T47D (cell line): ENCODE results near the gene ESR2.
"Not testable (repeated sequence)": the region's sequence is repeated elsewhere in the genome, so short reads cannot be mapped to it uniquely, and the experiment has no call there.

Experiments used
- DNase-seq, 2 experiments: peaks; one replicate each; pipeline versions ENCODE4 v3.0.0 to v3.0.0-alpha.2; 2011 to 2012; ENCODE audit warnings: low read depth in 1 of 2, low spot score in 1 of 2
- JUND ChIP-seq: IDR thresholded peaks from 2 replicates; pipeline ENCODE4 v1.6.1; 2012; ENCODE audit warnings: low read depth
- in situ Hi-C: cut with HindIII; loops from 2 replicates; pipeline ENCODE4 v1.10.0; 2016; ENCODE audit warnings: low sequenced_read_pairs, low pct_unique_long_range_greater_than_20kb

The ESR2 gene

DNA sequence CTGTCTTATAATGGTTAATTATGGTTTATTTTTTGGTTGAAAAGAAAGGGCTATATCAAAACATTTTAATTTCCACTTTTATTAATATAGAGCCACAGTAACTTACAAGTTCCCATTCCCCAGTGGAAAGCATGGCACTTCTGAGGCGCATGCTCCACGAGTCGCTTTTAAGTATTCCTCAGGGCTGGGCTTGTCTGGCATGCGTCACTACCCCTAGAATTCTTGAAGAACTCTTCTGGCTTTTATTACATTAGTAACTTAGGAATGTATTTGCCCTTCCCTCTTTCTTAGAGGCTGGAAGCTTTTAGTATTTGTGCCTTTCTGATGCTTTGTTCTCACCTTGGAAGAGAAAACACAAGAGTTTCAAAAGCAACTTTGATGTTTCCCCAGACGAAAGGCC is 81.1 kb downstream of the ESR2 start:
- in situ Hi-C loops, result no loop called here
- DNase-seq, result no peak
- TF ChIP-seq JUND, result no peak

DNA sequence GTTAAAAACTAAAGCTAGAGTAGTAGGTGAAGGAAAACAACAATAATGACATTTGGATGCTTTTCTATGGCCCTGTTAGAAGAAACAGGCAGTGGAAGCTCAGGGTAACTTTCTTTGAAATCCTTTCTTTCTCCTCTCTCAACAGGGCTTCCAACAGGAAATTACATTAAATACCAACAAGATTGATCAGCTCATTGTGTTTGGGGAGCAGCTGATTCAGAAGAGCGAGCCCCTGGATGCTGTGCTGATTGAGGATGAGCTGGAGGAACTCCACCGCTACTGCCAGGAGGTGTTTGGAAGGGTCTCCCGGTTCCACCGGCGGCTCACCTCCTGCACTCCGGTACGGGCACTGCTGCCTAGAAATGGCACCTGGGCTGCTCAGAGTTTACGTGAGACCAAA is 81.5 kb downstream of the ESR2 start:
- TF ChIP-seq JUND, result no peak
- DNase-seq, result no peak
- in situ Hi-C loops, result no loop called here

DNA sequence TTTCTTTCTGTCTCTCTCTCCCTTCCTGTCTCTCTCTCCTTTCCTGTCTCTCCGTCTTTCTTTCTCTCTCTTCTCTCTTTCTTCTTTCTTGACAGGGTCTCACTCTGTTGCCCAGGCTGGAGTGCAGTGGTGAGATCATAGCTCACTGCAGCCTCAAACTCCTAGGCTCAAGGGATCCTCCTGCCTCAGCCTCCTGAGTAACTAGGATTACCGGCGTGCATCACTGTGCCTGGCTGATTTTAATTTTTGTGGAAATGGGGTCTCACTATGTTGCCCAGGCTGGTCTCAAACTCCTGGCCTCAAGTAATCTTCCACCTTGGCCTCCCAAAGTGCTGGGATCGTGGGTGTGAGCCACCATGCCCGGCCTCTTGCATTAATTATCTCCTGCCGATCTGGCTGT is 83.3 kb downstream of the ESR2 start:
- DNase-seq, in situ Hi-C loops: not testable (repeated sequence)

DNA sequence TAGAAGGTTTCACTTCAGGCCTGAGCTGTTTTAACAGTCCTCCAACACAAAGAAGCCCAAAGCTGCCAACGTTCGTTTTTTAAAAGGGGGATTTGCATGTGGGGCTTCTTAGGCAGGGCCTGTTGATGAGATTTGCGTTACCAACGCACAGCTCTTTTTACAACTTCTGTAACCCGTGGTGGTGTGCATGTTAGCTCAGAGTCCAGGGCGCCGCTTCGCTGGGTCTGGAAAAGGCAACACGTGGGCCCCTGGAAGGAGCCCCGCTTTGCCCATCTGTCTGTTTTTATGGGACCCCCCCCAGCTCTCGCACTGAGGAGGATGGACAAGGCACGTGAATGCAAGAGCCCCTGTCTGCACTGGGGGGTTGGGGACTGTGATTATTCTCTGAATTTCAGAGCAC is 84.0 kb downstream of the ESR2 start:
- TF ChIP-seq JUND, result no peak
- no peak for DNase-seq
- in situ Hi-C loops, result no loop called here

DNA sequence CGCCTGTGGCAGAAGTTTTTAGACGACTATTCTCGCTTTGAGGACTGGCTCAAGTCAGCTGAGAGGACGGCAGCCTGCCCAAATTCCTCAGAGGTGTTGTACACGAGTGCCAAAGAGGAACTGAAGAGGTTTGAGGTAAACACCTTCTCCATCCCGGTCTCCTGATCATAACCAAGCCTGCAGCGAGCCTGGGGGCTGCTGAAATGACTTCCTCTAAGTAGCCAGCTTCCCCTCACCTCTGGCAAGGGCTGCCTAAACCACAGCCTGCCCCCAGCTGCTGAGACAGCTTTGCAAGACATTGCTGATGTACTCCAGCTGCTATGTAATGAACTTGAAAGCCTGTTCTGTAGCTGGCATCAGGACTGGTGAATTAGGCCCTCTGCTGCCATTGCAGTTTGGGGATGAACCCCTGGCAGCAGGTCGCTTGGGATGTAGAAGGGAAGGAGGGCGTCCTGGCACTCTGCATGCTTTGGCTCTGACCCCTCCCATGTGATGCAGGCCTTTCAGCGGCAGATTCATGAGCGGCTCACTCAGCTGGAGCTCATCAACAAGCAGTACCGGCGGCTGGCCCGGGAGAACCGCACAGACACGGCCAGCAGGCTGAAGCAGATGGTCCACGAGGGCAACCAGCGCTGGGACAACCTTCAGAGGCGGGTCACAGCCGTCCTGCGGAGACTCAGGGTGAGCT is 84.6 kb downstream of the ESR2 start:
- no peak for DNase-seq
- in situ Hi-C loops, result no loop called here
- TF ChIP-seq JUND, result no peak

DNA sequence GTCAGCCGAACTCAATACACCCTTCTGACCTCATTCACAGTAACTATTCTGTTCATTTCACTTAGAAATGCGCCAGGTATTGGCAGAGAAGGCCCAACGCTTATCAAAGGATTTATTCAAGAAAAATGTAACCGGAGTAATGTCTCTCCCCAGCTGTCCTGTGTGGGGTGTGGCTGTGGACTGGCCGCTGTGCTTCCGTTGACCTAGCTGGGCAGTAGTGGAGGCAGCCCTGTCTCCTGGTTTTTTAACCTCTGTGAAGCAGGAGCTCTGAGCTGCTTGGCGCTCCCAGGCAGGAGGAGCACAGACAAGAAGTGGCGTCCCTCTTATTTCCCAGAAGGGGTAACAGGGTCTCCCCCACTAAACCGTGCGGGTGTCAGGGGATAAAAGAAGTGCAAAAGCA is 85.2 kb downstream of the ESR2 start:
- DNase-seq, result no peak
- TF ChIP-seq JUND, result no peak
- in situ Hi-C loops, result no loop called here

DNA sequence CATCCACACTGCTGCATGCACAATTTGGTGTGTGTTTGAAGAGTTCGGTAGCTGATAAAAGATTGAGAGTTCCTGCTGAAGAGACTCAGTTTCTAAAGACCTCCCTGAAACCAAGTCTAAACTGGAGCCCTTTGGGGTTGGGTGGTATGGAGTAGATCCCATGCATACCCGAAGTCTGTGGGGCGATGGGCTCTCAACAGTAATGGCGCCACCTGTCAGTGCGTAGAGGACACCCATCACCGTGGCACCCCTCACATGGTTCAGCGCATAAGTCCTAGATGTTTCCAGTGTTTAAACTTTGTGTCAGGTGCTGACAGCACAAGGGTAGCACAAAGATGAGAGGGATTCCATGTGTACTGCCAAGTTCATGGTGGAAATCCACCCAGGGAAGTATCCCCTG is 85.9 kb downstream of the ESR2 start:
- in situ Hi-C loops, result no loop called here
- no peak for DNase-seq
- no peak for TF ChIP-seq JUND

DNA sequence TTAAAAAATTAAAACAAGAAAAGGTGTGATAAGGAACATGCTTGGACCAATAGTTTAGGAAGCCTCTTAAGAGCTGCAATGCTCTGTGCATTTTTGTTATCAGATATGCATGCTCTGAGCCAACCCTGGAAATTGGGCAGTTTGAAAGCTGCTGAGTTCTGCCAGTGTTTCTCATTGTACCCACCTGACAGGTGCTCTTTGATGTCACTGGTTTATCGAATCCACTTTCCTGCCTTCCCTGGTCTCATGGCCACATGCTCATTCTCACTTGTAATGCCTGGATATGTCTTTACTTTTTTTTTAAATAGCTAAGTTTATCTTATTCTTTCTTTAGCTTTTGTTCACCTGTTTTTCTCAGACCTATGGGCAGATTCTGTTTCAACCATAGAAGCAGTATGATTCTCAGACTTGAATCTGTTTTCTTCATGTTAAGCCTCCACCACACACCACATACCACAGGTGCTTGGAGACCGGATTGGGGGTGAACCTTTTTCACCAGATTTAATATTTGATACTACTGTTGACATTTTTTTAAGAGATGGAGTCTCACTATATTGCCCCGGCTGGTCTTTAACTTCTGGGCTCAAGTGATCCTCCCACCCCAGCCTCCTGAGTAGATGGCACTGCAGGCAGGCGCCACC is 90.7 kb downstream of the ESR2 start:
- in situ Hi-C loops, result no loop called here

DNA sequence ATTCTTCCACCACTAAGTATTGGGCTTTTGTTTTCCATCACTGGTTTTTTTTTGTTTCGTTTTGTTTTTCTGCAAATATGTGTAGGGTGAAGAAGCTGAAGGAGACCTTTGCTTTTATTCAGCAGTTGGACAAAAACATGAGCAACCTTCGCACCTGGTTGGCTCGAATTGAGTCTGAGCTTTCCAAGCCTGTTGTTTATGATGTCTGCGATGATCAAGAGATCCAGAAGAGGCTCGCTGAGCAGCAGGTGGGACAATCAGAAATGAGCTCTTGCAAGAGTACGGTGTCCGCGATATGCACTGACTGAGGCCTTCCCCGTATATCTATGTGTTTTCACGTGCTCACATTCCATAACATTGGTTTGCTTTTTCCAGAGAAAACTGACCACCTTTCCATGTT is 91.5 kb downstream of the ESR2 start:
- no peak for DNase-seq
- TF ChIP-seq JUND, result no peak
- in situ Hi-C loops, result no loop called here

More for the DNA sequence above, 90.7 kb downstream of the ESR2 start:
- no peak for TF ChIP-seq JUND
- DNase-seq, result no peak

DNA sequence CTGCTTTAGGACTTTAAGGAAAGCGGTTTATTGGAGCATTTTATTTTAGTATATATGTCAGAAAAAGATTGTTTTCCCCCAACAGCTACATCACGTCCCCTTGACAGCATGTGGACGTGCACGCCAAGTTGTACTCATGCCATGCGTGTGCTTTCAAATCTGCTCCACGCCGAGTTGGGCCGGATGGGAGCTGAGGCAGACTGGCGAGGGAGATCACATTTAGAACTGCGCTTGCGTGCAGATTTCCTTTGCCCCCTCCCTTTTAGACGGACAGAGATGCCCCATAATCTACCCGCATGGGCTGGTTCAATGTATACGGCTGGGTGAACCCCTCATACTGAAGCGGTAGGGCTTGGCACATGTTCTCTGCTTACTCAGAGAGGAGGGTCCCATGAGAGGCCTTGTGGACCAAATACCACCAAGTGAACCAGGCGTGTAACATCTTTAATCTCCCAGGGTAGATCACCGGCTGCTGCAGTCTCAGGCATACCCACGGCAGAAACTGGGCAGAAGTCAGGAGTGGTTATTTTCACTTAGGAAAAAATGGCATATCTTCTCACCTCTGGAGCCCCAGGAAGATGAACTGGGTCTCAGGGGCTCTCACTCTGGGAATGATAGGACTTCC is 92.1 kb downstream of the ESR2 start:
- no peak for TF ChIP-seq JUND
- in situ Hi-C loops, result no loop called here
- DNase-seq, result no peak

DNA sequence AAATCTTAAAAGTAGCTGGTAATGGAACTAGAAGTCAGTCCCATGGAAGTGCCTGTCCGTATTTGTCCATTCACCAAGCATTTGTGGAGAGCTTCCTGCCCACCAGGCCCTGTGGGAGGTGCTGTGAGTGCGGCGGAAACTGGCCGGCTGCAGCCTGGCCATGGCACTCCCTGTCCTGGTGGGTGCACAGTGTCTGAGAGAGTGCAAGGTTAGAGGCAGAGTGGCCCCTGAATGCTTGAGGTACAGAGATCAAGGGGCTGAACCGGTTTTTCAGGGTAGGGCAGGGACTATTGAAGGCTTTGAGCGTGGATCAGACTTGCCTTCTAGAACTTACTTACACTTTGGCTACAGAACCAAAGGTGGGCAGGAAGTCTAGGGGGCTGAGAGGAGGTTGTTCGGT is 92.9 kb downstream of the ESR2 start:
- in situ Hi-C loops, result no loop called here
- peak in 1 of 2 experiments; percentile 30 for DNase-seq
- no peak for TF ChIP-seq JUND

DNA sequence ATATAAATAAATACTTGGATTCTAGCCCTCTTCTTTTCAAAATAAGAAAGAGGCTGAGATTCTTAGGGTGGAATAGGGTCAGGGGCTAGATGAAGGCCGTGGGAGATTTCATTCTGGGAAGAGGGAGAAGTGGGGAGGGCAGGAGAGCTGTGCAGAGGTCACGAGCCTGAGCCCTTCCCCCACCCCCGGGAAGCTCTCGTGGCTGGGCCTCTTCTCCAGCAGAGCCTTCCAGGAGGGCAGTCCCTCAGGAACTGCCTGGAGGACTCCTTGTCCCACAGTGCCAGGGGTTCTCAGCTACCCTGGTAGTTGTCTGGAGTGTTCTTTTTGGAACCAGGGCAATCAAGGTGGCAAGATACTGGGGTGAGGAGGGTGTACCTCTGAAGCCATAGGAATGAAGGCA is 94.0 kb downstream of the ESR2 start:
- DNase-seq, result no peak
- no peak for TF ChIP-seq JUND
- in situ Hi-C loops, result no loop called here

DNA sequence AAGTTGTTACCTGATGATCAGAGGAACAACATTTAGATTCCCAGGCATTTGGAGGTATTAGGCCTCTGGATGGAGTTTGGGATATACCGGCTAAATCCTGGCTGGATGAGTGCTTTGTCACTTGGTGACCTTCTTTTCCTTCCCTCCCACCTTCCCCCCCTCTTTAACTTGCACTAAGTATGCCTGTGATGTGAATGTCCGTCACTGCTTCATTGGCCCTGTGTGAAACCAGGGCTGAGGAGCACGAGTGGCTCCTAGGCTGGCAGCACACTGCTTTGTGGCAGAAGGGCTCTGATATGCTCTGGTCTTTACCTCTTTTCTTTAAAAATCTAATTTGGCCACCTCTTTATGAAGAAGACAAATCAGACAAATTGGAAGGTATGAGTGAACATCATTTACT is 95.7 kb downstream of the ESR2 start:
- DNase-seq, result no peak
- in situ Hi-C loops, result no loop called here
- TF ChIP-seq JUND, result no peak
